ENCODE measurements around the gene HELZ2.
A peak's percentile ranks its signal among the peaks of the same experiment; 100 is the strongest.

Gene HELZ2

DNA sequence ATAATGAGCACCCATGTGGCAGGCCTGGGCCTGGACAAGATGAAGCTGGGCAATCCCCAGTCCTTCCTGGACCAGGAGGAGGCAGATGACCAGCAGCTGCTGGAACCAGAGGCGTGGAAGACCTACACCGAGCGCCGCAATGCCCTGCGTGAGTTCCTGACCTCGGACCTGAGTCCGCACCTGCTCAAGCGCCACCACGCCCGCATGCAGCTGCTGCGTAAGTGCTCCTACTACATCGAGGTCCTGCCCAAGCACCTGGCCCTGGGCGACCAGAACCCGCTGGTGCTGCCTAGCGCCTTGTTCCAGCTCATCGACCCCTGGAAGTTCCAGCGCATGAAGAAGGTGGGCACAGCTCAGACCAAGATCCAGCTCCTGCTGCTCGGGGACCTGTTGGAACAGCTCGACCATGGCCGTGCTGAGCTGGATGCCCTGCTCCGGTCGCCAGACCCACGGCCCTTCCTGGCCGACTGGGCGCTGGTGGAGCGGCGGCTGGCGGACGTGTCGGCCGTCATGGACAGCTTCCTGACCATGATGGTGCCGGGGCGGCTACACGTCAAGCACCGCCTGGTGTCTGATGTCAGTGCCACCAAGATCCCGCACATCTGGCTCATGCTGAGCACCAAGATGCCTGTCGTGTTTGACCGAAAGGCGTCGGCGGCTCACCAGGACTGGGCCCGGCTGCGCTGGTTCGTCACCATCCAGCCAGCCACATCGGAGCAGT is 18.2 kb downstream of the HELZ2 start:
- peaks cover 36% of the 10 kb centered on the region for H3K4me1 ChIP-seq (ENCODE audit: control insufficient read depth, low read length)
- H3K79me2 ChIP-seq (ENCODE audit: control insufficient read depth, low read length): no peaks in the 10 kb centered on the region
- H3K27ac ChIP-seq (ENCODE audit: low read depth, low read length): no peak overlapping the region
- no peaks in the 10 kb centered on the region for H4K20me1 ChIP-seq (ENCODE audit: control insufficient read depth, insufficient read depth, low read depth, low read length)
- no peak overlapping the region for H3K4me2 ChIP-seq (ENCODE audit: low read length)
- peaks cover 24% of the 10 kb centered on the region for H3K27me3 ChIP-seq (ENCODE audit: control insufficient read depth, low read length)
- no peaks in the 10 kb centered on the region for H3K9me3 ChIP-seq (ENCODE audit: control insufficient read depth, insufficient read depth, low read length)
- H3K4me3 ChIP-seq (ENCODE audit: low read length): no peak overlapping the region
- TF ChIP-seq EZH2phosphoT487 (IDR thresholded peaks at IDR 0.05; ENCODE audit: borderline replicate concordance, low read length): no peak
- TF ChIP-seq, protein P1, sequence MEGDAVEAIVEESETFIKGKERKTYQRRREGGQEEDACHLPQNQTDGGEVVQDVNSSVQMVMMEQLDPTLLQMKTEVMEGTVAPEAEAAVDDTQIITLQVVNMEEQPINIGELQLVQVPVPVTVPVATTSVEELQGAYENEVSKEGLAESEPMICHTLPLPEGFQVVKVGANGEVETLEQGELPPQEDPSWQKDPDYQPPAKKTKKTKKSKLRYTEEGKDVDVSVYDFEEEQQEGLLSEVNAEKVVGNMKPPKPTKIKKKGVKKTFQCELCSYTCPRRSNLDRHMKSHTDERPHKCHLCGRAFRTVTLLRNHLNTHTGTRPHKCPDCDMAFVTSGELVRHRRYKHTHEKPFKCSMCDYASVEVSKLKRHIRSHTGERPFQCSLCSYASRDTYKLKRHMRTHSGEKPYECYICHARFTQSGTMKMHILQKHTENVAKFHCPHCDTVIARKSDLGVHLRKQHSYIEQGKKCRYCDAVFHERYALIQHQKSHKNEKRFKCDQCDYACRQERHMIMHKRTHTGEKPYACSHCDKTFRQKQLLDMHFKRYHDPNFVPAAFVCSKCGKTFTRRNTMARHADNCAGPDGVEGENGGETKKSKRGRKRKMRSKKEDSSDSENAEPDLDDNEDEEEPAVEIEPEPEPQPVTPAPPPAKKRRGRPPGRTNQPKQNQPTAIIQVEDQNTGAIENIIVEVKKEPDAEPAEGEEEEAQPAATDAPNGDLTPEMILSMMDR (IDR thresholded peaks at IDR 0.05; ENCODE audit: low read depth, low read length, poor library complexity, severe bottlenecking): no peak
- H3K9me2 ChIP-seq (replicated peaks; ENCODE audit: control insufficient read depth, low read length): no peaks in the 10 kb centered on the region
- peaks cover 7% of the 10 kb centered on the region for H3F3A ChIP-seq (ENCODE audit: control insufficient read depth, insufficient read depth)
- H3K36me3 ChIP-seq (ENCODE audit: control insufficient read depth, low read length): no peaks in the 10 kb centered on the region

GRCh38 chr20:63554361-63555278 is 19.4 kb downstream of the HELZ2 start:
- Histone ChIP-seq H3K4me3 (ENCODE audit: low read length) (peak overlapping the region; percentile 69), H3K79me2 (ENCODE audit: control insufficient read depth, low read length) (no peaks in the 10 kb centered on the region), H3K4me2 (ENCODE audit: low read length) (peak overlapping the region; percentile 81), H3K36me3 (ENCODE audit: control insufficient read depth, low read length) (no peaks in the 10 kb centered on the region), H4K20me1 (ENCODE audit: control insufficient read depth, insufficient read depth, low read depth, low read length) (no peaks in the 10 kb centered on the region), H3K27me3 (ENCODE audit: control insufficient read depth, low read length) (peaks cover 32% of the 10 kb centered on the region), H3K4me1 (ENCODE audit: control insufficient read depth, low read length) (peaks cover 36% of the 10 kb centered on the region), H3K9me2 (replicated peaks; ENCODE audit: control insufficient read depth, low read length) (no peaks in the 10 kb centered on the region), H3K27ac (ENCODE audit: low read depth, low read length) (no peak overlapping the region), H3K9me3 (ENCODE audit: control insufficient read depth, insufficient read depth, low read length) (no peaks in the 10 kb centered on the region), H3F3A (ENCODE audit: control insufficient read depth, insufficient read depth) (peaks cover 7% of the 10 kb centered on the region)
- no peak for TF ChIP-seq EZH2phosphoT487 (IDR thresholded peaks at IDR 0.05; ENCODE audit: borderline replicate concordance, low read length)
- TF ChIP-seq, protein P1 (IDR thresholded peaks at IDR 0.05; ENCODE audit: low read depth, low read length, poor library complexity, severe bottlenecking): no peak

DNA sequence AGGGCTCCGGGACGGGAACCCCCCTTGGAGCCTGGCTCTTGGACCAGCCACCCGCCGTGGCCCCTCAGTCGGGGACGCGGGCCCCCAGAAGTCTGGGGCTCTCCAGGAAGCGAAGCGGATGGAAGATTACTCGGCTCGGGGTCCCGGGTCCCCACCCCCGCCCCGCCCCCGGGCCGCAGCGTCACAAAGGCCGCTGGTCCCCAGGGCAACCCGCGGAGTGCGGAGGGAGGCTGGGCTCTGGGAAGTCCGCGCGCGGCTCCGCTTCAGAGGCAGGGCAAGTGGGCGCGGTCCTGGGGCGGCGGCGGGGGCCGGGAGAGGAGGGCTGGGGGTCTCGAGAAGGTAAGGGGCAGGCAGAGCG is 20.1 kb downstream of the HELZ2 start, which contains the start of gene FNDC11:
FNDC11 (plus strand) TSS at position 227 of the 358 bp plus-strand sequence. CDS start 1,505 bp downstream, outside the sequence.
- Histone ChIP-seq H3K4me2 (ENCODE audit: low read length) (peak within 1 kb of the TSS; percentile 81), H3K9me3 (ENCODE audit: control insufficient read depth, insufficient read depth, low read length) (no peaks in the 10 kb centered on the region), H3F3A (ENCODE audit: control insufficient read depth, insufficient read depth) (peaks cover 7% of the 10 kb centered on the region), H4K20me1 (ENCODE audit: control insufficient read depth, insufficient read depth, low read depth, low read length) (no peaks in the 10 kb centered on the region), H3K27ac (ENCODE audit: low read depth, low read length) (peak within 1 kb of the TSS; percentile 53), H3K27me3 (ENCODE audit: control insufficient read depth, low read length) (peaks cover 35% of the 10 kb centered on the region), H3K9me2 (replicated peaks; ENCODE audit: control insufficient read depth, low read length) (no peaks in the 10 kb centered on the region), H3K4me1 (ENCODE audit: control insufficient read depth, low read length) (peaks cover 36% of the 10 kb centered on the region), H3K4me3 (ENCODE audit: low read length) (peak within 1 kb of the TSS; percentile 69), H3K36me3 (ENCODE audit: control insufficient read depth, low read length) (no peaks in the 10 kb centered on the region), H3K79me2 (ENCODE audit: control insufficient read depth, low read length) (no peaks in the 10 kb centered on the region)
- TF ChIP-seq, protein P1 (IDR thresholded peaks at IDR 0.05; ENCODE audit: low read depth, low read length, poor library complexity, severe bottlenecking): no peak
- TF ChIP-seq EZH2phosphoT487 (IDR thresholded peaks at IDR 0.05; ENCODE audit: borderline replicate concordance, low read length): no peak

Data from DOHH2 (cell line).